Calu3 (cell line): Measurements from ENCODE around the gene RABEPK. TPM values are rescaled to one million over a fixed set of nuclear protein-coding genes. Genes with fewer than 3 reads are reported as not detected.

ENCODE experiments used
- BruUV-seq: library from RNA; stranded (reverse); fragments of 400-500 nt; replicated peaks from 2 replicates; lab custom pipeline; 2021; lab: Mats Ljungman, UMichigan
- CTCF ChIA-PET: fragments of 300-600 bp; sonication (Branson Sonifier 250); formaldehyde crosslinking; loops from one replicate; lab custom pipeline; 2022; ENCODE audit warnings: antibody characterized with exemption; lab: Charles Lee
- DNase-seq: peaks from one replicate; pipeline ENCODE4 v3.0.0; 2022
- H3K27ac Mint-ChIP-seq: one replicate; pipeline ENCODE4 v1.8.0; 2022; ENCODE audit warnings: mixed read lengths; ENCODE audit not compliant: unreplicated experiment
- H3K27me3 Mint-ChIP-seq: one replicate; pipeline ENCODE4 v1.8.0; 2022; ENCODE audit warnings: mixed read lengths; ENCODE audit not compliant: unreplicated experiment
- H3K36me3 Mint-ChIP-seq: one replicate; pipeline ENCODE4 v1.8.0; 2022; ENCODE audit warnings: mild to moderate bottlenecking, moderate library complexity, mixed read lengths; ENCODE audit not compliant: insufficient read depth, unreplicated experiment
- H3K4me1 Mint-ChIP-seq: one replicate; pipeline ENCODE4 v1.8.0; 2022; ENCODE audit warnings: mild to moderate bottlenecking, low read depth, mixed read lengths; ENCODE audit not compliant: unreplicated experiment
- H3K4me3 Mint-ChIP-seq: one replicate; pipeline ENCODE4 v1.8.0; 2022; ENCODE audit warnings: mild to moderate bottlenecking, low read depth, moderate library complexity, mixed read lengths; ENCODE audit not compliant: unreplicated experiment
- H3K9me3 Mint-ChIP-seq: one replicate; pipeline ENCODE4 v1.8.0; 2022; ENCODE audit warnings: low read depth, mixed read lengths; ENCODE audit not compliant: unreplicated experiment
- intact Hi-C: fragments of 100-400 bp; cut with micrococcal nuclease; formaldehyde crosslinking; loops from one replicate; pipeline ENCODE4 v1.10.0; 2022; ENCODE audit not compliant: unreplicated experiment
- total RNA-seq: library from RNA; stranded (reverse); gene quantifications from 2 replicates; pipeline ENCODE4 v1.2.3, GENCODE V29; 2022
- TF ChIP-seq, protein P1 (sequence below): fragments of 200-600 bp; IDR thresholded peaks from one replicate; pipeline ENCODE4 v1.8.0; 2022; ENCODE audit warnings: antibody characterized with exemption; ENCODE audit not compliant: unreplicated experiment

The RABEPK gene
- total RNA-seq, 1 experiment from 2014 or later: 12.7 TPM

DNA sequence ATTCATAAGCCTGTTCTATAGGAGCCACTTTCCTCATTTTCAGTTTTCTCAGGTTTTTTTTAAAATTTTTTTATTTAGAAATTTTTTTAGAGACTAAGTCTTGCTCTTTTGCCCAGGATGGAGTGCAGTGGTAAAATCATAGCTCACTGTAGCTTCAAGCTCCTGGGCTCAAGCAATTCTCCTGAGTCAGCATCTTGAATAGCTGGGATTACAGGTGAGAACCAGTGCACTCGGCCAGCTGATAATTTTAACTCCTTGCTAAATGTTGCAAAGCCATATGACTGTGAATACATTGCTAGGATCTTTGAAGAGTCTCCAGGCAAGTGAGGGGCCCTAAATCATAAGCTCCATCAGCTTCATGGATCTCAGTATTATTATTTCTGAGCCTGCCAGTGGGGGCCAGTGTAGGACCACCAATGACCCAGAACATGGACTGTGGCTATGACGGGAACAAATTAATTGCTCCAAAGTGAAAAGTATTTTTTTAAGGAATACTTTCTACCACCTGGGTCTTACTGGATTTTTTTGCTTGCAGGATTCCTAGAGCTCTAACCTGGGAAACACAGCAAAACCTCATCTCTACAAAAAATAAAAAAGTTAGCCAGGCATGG is 55.5 kb downstream of the RABEPK start:
- peak; percentile 47 for DNase-seq
- Mint-ChIP-seq H3K9me3 (no peaks in the 10 kb centered on the region), H3K27ac (no peak overlapping the region), H3K4me3 (no peak overlapping the region), H3K36me3 (peaks cover 1% of the 10 kb centered on the region), H3K4me1 (peaks cover 5% of the 10 kb centered on the region), H3K27me3 (no peaks in the 10 kb centered on the region)
- TF ChIP-seq, protein P1, sequence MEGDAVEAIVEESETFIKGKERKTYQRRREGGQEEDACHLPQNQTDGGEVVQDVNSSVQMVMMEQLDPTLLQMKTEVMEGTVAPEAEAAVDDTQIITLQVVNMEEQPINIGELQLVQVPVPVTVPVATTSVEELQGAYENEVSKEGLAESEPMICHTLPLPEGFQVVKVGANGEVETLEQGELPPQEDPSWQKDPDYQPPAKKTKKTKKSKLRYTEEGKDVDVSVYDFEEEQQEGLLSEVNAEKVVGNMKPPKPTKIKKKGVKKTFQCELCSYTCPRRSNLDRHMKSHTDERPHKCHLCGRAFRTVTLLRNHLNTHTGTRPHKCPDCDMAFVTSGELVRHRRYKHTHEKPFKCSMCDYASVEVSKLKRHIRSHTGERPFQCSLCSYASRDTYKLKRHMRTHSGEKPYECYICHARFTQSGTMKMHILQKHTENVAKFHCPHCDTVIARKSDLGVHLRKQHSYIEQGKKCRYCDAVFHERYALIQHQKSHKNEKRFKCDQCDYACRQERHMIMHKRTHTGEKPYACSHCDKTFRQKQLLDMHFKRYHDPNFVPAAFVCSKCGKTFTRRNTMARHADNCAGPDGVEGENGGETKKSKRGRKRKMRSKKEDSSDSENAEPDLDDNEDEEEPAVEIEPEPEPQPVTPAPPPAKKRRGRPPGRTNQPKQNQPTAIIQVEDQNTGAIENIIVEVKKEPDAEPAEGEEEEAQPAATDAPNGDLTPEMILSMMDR: no peak
- intact Hi-C loops: loop anchor here (1.0 to 5.0 kb wide), 2 partner anchors 41 to 116 kb away; no protein-coding TSS in a partner anchor
- CTCF ChIA-PET: interaction anchor here (0.6 to 2.2 kb wide), 5 partner anchors 15 to 193 kb away, joined by 3 to 21 read pairs (median 4); partner anchors contain the start of gene HSPA5
- BruUV-seq: no TSS peak

DNA sequence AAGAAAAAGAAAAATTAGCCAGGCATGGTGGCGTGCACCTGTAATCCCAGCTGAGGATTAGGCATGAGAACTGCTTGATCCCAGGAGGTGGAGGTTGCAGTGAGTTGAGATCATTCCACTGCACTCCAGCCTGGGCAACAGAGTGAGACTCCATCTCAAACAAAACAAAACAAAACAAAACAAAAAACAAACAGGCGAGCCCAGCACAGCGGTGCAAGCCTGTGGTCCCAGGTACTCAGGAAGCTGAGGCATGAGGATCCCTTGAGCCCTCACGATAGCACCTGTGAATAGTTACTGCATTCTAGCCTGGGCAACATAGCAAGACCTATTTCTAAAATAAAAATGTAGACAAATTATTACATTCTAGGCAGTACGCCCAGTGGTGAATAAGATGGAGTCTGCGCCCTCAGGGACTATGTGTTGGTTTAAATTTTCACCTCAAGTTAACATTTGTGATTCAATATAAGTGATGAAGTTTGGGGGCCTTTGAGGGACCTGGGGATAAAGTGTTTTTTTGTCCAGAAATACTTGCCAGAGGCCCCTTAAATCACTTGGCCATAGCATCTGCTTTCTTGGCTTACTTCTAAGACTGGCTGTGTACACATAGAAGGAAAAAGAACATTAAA is 57.9 kb downstream of the RABEPK start:
- TF ChIP-seq, protein P1: no peak
- no peaks in the 10 kb centered on the region for H3K27me3 Mint-ChIP-seq
- BruUV-seq: no TSS peak
- H3K4me3 Mint-ChIP-seq: no peak overlapping the region
- no peaks in the 10 kb centered on the region for H3K9me3 Mint-ChIP-seq
- intact Hi-C loops: loop anchor here (5.0 kb wide), 1 partner anchor 114 kb away; no protein-coding TSS in a partner anchor
- CTCF ChIA-PET: no interaction called here
- H3K4me1 Mint-ChIP-seq: peaks cover 9% of the 10 kb centered on the region
- no peak for DNase-seq
- H3K36me3 Mint-ChIP-seq: peaks cover 19% of the 10 kb centered on the region
- H3K27ac Mint-ChIP-seq: no peak overlapping the region

DNA sequence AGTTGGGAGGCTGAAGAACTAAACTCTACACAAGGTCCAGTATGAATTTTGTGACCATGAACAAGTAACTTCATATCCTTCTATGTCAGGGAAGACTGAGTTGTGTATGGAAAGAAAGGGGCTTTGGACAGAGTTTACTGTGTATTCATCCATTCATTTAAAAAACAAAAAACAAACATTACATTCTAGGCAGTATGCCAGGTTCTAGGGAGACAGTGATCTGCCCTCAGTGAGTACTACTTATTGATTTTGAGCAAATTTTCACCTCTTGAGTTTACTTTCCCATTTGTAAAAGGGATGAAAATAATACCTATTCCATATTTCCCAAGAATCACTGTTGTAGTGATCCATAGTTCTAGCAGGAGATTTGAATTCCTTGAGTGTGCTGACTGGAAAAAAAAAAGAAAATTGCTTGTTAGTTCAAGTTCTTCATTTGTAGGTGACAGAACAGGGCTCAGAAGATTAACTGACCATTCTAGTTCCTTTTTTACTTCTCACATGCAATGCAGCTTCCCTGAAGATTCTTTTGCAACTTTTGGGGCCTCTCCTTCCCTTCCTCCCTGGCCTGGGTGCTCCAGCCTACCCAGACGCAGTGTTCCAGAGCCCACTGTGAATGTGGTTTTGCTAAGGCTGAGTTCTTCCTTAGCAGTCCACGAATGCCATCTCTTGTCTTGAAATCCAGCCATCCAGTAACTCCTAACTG is 58.6 kb downstream of the RABEPK start:
- TF ChIP-seq, protein P1: no peak
- Mint-ChIP-seq H3K27me3 (no peaks in the 10 kb centered on the region), H3K4me3 (no peak overlapping the region), H3K4me1 (peaks cover 9% of the 10 kb centered on the region), H3K9me3 (no peaks in the 10 kb centered on the region), H3K36me3 (peaks cover 22% of the 10 kb centered on the region), H3K27ac (no peak overlapping the region)
- DNase-seq: no peak
- intact Hi-C loops: loop anchor here (5.0 kb wide), 1 partner anchor 113 kb away; no protein-coding TSS in a partner anchor
- no TSS peak for BruUV-seq
- CTCF ChIA-PET: no interaction called here

DNA sequence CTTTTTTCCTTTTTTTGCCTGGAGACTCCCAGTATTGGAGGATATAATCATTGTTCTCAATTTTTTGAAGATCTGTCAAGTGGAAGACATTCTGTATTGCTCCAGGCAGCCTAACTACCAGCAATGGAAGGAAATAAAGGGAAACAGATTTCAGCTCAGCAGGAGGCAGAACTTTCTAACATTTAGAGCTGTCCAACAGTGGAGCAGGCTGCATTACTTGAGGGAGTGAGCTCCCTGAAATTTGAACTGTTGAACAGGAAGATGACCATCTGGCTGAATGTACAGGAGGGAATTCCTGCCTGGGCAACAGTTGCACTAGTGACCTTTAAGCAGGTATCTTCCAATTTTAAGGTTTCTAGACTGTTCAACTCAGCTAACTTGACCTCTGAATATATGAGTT is 60.2 kb downstream of the RABEPK start:
- TF ChIP-seq, protein P1: no peak
- BruUV-seq: no TSS peak
- no peak for DNase-seq

More for the DNA sequence above, 60.2 kb downstream of the RABEPK start:
- Mint-ChIP-seq H3K27me3 (no peaks in the 10 kb centered on the region), H3K4me3 (peak overlapping the region; percentile 93), H3K27ac (peak overlapping the region; percentile 63), H3K9me3 (no peaks in the 10 kb centered on the region), H3K36me3 (peaks cover 27% of the 10 kb centered on the region), H3K4me1 (peaks cover 9% of the 10 kb centered on the region)
- CTCF ChIA-PET: no interaction called here
- intact Hi-C loops: no loop called here
